Transverse colon (tissue), 3 donors: Measurements from ENCODE around the gene SLC37A4.

ENCODE experiments used
- POLR2A ChIP-seq: fragments of 450-650 bp; IDR thresholded peaks from one replicate; pipeline ENCODE4 v1.6.1; 2016; ENCODE audit warnings: antibody characterized with exemption, mild to moderate bottlenecking, moderate library complexity
- POLR2AphosphoS5 ChIP-seq, 3 donors: sonication (generic); formaldehyde crosslinking; IDR thresholded peaks; one replicate each; pipeline ENCODE4 v1.6.1; 2016; ENCODE audit warnings: antibody characterized with exemption in 3 of 3

DNA sequence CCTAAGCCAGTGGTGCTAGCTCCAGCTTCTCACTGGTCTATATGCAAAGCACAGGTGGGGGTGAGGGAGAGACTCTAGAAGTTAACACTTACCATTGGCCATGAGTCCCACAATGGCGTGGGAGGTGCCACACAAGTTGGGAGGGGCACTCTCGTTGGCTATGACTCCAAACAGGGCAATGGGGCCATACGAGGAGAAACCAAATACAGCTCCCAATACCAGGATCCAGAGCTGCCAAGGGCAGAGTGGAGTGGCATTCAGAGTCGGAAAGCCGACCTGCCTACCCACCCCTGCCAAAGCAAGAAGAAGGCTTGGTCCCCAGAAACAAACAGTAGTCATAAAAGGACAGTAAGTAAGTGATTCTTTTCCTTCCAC lies 5.6 kb downstream of the SLC37A4 start:
- TF ChIP-seq POLR2A (no peak), POLR2AphosphoS5 (IDR thresholded peaks at IDR 0.05) (no peak)
